OCI-LY3 (cell line): ENCODE results near the gene WDR18.

Experiments used
- CTCF ChIP-seq: fragments of 200-600, 300-600 bp; sonication (generic); IDR thresholded peaks from 2 replicates; pipeline ENCODE4 v1.5.1; 2014; ENCODE audit warnings: antibody characterized with exemption, low read length, low read depth
- EZH2phosphoT487 ChIP-seq: fragments of 200-600 bp; shearing (Covaris generic); IDR thresholded peaks from 2 replicates; pipeline ENCODE4 v1.6.1; 2018; ENCODE audit warnings: antibody characterized with exemption, mixed run types, low read depth

- TF ChIP-seq CTCF (peak; percentile 37), EZH2phosphoT487 (no peak)
Observed at GRCh38 chr19:989381-990081, 5.4 kb downstream of the WDR18 start.
